HG03097 (cell line): ENCODE results near the gene PHGDH.

Experiments used
- ATAC-seq: cut with Tn5 transposase; IDR thresholded peaks from one replicate; pipeline ENCODE4 v1.9.1; 2021; ENCODE audit not compliant: unreplicated experiment, low FRiP score

PHGDH gene

DNA sequence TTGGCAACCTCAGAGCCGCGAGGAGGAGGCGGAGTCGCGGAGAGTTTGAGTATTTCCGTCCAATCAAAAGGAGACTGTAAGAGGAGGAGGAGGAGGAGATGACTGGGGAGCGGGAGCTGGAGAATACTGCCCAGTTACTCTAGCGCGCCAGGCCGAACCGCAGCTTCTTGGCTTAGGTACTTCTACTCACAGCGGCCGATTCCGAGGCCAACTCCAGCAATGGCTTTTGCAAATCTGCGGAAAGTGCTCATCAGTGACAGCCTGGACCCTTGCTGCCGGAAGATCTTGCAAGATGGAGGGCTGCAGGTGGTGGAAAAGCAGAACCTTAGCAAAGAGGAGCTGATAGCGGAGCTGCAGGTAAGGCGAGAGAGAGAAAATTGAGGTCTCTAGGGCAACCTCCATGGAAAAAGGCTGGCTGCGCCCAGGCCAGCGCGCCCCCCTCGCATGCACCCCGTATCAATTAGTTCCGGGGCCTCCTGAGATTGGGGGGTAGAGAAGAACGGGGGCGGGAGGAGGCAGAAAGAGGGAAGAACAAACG, at the start of gene PHGDH:
TSS of gene PHGDH (plus strand) at position 131 of the 538 bp plus-strand sequence. CDS start at position 220, 89 bp downstream.
- ATAC-seq = peak; percentile 52

DNA sequence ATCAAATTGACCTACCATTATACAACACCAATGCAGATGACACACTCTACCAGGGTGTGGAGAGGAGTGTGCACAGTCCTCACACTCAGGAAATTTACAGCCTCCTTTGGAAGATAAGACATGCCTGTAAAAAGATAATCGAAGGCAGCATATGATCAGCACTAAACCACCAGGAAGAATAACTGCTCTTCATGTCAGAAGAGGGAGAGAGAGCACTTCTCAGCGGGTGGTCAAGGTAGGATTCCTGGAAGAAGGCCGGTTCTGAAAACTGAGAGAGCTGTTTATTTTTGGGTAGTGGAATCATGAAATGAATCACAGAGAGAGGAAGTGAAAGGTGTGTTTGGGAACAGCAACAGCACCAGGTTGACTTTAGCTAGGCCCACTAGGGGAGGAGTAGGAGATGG, 49.7 kb upstream of the PHGDH start:
- peak; percentile 56 for ATAC-seq

DNA sequence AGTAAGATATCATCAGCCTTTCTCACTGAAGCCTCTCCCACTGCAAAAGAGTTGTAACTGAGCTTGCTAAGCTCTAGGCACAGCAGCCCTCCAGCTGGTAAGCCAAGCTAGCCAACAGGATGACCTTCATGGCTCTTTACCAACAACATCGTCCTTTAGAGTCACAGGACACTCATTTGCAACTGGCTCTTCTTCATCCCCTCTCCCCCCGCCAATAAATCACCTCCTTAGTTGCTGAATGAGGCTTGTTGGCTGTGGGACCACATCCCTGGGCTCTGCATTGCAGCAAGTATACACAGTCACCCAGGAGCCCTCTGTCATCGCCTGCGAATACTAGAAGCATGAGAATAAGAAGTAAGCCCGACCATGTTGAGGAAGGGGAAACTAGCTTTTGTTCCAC, 47.7 kb upstream of the PHGDH start:
- ATAC-seq = no peak

DNA sequence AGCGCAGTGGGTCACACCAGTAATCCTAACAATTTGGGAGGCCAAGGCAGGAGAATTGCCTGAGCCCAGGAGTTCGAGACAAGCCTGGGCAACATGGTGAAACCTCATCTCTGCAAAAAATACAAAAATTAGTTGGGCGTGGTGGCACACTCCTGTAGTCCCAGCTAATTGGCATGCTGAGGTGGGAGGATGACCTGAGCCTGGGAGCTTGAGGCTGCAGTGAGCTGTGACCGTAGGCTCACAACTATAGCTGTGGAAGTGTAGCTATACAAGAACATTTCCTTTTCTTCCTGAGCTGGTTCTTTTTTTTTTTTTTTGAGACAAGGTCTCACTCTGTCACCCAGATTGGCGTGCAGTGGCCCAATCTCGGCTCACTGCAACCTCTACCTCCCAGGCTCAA, 44.6 kb upstream of the PHGDH start:
- no peak for ATAC-seq

DNA sequence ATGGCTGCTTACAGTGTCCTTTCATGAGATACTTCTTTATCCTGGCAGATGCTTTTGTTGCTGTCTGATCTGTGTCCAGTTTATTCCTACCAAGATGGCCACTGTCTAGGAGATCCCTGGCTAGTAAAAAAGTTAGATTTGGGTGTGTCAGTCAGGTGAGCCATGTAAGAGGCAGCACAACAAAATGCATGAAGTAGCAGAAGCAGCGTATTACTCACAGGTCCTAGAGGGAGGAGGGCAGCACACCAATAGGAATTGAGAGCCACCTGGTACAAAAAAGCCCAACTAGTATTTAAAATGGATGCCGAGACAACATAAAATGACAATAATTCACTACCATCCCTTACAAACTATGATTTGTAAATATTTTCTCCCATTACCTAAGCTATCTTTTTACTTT, 40.8 kb upstream of the PHGDH start:
- no peak for ATAC-seq

DNA sequence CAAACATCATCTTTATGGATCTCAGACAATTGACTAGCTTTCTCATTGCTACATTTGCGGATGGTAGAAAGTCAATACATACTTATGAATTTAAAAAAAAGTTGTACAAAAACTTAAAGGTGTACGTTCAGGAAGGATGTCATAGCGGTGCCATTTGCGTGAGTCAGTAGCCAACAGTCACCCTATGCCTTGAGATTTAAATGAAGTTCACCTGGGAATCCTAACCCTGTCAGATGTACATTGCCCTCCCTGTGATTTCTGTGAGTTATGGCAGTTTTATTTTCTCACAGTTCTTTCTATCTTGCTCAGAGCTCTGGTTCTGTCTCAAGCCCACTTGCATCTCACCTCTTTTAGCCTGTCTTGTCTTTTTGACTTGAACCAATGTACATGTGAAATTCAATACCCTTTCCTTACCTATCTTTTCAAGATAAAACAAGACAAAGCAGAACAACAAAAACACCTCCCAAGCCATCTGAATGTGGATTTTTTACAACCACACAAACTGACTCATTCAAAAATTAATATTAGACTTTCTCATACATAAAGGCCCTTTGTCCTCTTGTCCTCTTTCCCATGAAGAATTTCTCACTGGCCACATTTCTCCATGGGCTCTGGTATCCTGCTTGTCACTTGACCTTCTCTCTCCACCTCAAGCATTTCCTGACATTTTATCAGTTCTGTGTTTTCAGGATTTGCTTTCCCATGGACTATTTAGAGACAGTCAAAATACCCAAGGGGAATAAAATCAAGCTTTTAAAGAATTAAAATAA, 38.4 kb upstream of the PHGDH start:
- no peak for ATAC-seq

DNA sequence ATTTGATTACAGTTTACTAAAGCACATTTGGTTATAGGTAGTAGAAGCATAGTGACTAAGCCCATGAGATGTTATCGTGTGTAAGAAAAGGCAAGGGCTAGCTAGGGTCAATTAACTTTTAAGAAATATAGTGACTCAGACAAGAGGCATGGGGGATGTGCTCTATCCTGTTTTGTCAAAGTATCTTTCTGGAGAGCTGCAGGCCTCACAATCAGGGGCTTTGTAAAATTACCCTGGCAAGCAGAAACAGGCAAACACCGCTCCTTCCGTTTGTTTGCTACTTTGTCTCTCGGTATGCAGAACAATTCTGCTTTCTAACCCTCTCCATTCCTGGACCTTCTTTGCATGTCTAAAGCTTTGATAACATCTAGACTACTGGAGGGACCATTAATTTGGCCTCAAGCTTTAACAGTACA, 37.6 kb upstream of the PHGDH start:
- no peak for ATAC-seq

DNA sequence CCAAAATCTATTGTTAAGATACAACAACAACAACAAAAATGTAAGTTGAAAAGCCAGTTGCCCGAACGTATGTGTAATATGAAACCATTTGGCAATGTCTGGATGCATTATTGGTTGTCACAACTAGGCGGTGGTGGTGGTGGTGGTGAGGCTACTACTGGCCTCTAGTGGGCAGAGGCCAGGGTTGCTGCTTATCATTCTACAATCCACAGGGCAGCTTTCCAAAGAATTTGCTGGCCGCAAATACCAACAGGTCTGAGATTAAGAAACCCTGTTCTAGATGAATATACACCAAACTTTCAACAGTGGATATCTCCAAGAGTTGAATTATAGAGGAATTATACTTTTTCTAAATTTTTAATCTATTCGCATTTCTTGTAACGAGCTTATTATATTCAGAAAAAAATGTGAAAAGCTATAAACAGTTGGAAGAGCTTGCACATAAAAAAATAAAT, 36.9 kb upstream of the PHGDH start:
- no peak for ATAC-seq

DNA sequence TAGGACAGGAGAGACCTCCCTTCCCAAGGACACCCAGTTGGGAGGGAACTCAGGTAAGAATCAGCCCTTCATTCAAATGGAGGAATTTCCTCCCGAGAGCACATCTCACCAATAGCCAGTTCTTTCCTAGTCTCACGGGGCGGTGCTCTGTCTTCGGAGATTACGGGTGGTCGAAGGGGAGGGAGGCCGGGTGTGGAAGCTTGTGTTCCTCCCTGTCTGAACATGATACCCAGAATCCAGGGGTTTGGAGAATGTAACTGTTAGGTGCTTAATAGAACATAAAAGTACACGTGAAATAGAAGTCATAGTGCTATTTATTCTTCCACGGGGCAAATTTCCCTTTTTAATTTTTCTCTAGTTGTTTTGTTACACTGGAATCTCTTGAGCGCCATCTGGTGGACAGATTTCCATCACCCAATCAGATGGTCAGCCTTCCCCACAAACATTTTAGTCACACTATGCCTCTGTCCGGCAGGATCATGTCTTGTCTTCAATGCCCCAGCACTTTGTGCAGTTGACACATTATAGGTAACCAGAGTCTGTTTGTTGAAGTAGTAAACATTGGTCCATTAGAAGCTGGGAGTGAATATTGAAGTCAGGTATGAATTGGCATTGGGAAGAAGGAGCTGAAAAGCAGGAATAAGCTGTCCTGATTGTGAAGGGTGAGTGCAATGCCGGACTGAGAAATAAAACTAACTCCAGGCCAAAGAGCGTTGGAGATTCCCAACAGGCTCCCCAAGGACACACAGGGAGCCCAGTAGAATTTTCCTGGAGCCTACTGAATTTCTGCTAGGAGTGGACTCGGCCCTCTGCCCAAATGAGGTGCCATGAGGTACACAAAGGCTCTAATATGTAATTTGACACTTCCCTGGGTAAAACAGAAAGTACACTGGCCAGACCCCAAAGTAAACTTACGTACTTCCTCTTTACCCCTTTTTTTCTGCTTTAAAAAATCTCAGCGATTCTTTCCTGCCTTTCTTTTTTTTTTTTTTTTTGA, 36.1 kb upstream of the PHGDH start:
- peak; percentile 60 for ATAC-seq

DNA sequence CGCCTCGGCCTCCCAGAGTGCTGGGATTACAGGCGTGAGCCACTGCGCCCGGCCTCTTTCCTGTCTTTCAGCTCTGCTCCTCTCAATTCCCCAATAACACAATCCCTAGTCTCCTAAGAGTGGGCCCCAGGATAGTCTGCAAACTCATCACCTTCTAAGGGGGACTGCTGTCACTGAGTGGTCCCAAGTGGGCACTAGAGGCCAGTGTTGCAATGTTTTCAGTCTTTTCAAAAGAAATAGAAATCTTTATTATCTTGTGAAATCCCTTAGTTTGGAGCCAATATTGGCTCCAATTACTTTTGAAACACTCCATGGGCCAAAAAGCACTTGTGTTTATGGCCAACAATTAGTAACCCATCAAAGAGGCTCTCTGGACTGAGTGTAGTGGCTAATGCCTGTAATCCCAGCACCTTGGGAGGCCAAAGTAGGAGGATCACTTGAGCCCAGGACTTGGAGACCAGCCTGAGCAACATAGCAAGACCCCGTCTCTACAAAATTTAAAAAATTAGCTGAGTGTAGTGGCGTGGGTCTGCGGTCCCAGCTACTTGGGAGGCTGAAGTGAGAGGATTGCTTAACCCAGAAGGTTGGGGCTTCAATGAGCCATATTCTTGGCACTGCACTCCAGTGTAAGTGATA, 35.0 kb upstream of the PHGDH start:
- ATAC-seq = no peak

DNA sequence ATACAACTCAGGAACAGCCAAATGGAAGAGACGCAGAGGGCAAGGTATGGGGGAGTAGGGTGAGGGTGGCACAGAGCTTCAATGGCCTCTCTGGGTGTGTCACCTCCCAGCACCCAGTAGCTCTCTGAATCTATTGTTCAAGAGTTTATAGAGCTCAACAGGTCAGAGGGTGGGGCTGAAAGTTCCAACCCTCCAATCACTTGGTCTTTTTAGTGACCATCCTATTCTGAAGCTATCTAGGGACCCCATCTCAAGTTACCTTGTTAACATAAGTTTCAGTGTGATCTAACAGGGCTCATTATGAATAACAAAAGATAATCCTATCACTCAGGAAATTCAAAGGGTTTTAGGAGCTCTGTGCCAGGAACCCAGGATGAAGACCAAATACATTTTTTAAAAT, 32.5 kb upstream of the PHGDH start:
- ATAC-seq = no peak

DNA sequence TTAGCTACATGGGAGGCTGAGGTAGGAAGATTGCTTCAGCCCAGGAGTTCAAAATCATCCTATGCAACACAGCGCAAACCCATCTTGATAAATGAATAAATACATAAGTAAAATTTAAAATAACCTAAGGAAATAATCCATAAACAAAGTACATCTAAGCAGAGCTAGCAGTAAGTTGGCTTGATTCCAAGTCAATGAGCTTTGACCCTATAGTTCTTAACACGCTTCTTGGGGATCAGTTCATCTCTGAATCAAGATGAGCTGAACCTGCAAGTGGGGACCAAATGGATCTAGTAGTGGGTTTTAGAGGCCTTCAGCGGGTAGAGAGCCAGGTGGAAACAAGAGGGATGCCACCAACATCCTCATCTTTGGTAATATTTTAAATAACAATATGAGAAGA, 31.5 kb upstream of the PHGDH start:
- ATAC-seq = no peak

DNA sequence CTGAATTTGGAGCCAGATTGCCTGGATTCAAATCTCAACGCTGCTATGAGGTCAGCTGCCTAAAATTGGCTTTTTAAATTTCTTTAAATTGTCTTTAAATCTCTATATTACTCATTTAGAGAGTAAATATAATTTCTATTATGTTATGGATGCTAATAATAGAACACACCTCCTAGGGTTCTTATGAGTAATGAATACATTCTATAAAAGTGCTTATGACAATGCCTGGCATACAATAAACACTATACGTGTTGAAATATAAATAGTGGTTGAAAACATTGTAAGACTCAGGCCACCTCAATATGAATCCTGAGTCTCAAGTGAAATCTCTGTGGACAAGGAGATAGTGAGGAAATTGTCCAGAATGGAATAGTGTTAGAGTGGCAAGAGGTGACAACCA, 31.0 kb upstream of the PHGDH start:
- ATAC-seq = no peak

DNA sequence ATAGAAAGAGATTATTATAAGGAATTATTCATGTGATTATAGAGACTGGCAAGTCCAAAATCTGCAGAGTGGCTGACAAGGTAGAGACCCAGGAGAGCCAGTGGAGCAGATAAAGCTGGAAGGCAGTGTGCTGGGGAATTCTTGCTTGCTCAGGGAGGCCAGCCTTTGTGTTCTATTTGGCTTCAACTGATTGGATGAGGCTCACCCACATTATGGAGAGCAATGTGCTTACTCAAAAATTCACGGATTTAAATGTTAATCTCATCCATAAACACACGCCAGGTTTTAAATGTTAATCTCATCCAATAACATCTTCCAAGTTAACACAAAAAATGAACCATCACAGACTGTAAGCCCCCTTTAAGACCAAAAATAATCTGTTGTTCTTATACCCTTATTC, 30.2 kb upstream of the PHGDH start:
- ATAC-seq = no peak

DNA sequence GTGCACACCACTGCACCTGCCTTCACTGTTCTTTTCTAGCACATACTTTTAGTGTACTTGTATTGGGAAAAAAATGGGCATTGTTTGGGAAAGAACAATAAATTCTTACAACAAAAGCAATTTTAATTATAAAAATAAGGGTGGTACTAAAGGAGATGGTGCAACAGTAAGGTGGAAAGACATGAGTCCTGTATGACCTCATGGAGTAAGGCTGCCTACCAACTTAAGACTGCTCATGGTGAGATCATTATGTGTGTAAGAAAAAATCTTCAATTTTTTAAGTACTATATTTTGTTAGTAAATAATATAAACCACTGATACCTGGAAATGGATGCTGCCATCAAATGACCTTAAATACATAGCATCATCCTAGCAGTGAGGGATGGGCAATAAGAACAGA, 29.6 kb upstream of the PHGDH start:
- no peak for ATAC-seq

DNA sequence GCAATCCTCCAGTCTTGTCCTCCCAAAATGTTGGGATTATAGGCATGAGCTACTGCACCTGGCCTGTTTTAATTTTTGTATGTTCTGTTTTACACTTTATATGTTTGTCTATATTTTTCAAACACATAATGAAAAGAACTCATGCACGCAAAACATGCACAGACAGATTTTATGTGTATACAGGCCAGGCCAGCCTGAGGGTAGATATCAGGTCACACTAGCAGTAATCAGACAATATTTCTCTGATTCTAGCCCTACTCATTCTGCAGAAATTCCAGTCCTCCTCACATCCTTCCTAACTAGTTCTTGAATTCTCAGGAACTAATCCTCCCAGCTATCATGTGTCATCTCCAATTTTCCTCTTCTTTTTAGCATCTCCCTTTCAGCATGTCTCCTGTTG, 27.8 kb upstream of the PHGDH start:
- no peak for ATAC-seq

DNA sequence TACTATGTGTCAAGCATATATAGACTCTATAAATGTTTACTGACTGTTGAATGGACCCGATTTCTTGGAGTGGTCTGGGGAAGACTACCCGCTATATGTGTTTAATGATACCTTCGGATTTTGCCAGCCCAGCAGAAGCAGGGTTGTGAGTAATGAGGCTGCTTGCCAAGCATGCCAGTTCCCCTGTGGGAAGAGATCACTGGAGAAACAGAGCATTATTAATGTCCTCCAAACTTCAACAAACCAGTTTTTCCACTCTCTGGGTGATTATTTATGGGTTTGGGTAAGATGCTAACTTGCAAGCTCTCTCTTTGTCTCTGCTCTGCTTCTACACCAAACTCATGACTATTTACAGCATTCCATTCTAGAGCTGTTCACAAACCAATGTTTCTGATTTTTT, 25.1 kb upstream of the PHGDH start:
- no peak for ATAC-seq

DNA sequence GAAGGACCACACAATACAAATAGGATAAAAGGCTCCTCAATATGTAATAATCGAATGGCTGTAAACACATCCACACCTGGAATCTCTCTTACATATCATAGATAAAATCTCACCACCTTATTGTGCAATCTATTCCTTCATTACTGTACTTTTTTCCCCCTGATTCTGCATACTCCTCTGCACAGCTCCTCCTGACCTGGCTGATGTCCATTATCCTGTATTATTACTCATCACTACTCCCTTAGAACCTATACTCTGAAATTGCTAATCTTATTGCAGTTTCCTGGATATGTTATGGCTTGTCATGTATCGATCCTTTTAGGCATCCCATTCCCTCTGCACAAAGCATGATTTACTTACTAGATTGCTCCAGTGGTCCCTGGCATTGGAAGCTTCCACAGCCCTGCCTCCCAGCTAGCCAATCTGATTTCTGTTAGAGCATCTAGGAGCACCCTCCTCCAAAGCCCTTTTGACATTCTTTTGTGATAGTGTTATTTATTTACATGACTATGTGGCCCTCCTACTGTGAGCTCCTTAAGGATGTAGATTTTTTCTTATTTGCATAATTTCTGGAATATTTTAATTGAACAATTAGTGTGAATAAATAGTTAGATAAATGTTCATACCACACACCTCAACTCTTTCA, 24.2 kb upstream of the PHGDH start:
- no peak for ATAC-seq

DNA sequence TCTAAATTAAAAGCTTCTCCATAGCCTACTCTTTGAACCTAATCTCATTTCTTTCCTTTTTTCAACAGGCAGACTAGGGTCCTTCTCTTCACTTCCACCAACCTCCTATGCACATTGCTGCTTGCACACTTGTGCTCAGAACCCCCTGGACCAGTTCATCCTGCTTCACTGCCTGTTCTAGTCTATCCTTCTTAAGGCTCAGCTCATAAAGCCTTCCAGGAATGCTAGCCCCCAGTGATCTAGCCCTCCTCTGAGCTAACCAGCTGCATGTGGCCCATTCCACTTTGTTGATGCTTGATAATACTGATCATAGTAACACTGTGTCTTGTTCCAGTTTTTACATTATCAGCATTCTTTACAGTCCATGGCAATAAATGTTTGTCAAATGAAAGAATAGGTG, 22.9 kb upstream of the PHGDH start:
- no peak for ATAC-seq

DNA sequence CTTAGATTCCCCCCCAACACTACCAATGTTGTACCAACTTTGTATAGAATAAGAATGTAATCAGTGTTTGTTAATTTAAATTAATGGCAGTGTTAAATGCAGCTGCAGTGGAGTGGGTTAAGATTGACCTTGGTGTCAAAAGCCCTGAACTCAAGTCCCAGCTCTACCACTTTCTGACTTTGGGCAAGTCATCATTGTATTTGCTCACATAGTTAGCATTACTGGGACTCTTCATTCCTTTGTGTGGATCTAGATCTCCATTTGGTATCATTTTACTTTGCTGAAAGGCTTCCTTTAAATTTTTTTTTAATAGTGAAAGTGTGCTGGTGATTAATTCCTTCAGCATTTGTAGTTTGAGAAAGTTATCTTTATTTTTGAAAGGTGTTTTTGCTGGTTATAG, 22.2 kb upstream of the PHGDH start:
- no peak for ATAC-seq
